K562 (cell line): ENCODE data around the gene SF3A2. TPM values are rescaled to one million over a fixed set of nuclear protein-coding genes. Genes with fewer than 3 reads are reported as not detected.
A peak's percentile ranks its signal among the peaks of the same experiment; 100 is the strongest.

Experiments used
- ASH1L ChIP-seq: fragments of 450-650 bp; IDR thresholded peaks from 2 replicates; pipeline ENCODE4 v1.6.1; 2018; ENCODE audit warnings: borderline replicate concordance, mild to moderate bottlenecking, low read depth; ENCODE audit not compliant: partially characterized antibody
- CBFB ChIP-seq: sonication (generic); formaldehyde crosslinking; IDR thresholded peaks from 2 replicates; pipeline ENCODE4 v1.4.0; 2020; ENCODE audit warnings: mild to moderate bottlenecking, missing genetic modification reagents
- CC2D1A ChIP-seq: fragments of 450-650 bp; IDR thresholded peaks from 2 replicates; pipeline ENCODE4 v1.6.1; 2017; ENCODE audit warnings: mild to moderate bottlenecking
- E2F1 ChIP-seq: sonication (generic); formaldehyde crosslinking; IDR thresholded peaks from 2 replicates; pipeline ENCODE4 v1.8.1; 2023; ENCODE audit warnings: mild to moderate bottlenecking, missing genetic modification reagents, moderate library complexity
- MCM2 ChIP-seq: fragments of 450-650 bp; IDR thresholded peaks from 2 replicates; pipeline ENCODE4 v1.6.1; 2017; ENCODE audit warnings: low read depth, mild to moderate bottlenecking
- NCOA4 ChIP-seq: fragments of 450-650 bp; IDR thresholded peaks from 2 replicates; pipeline ENCODE4 v1.6.1; 2018; ENCODE audit warnings: mild to moderate bottlenecking; ENCODE audit not compliant: partially characterized antibody
- NFATC3 ChIP-seq: fragments of 450-650 bp; IDR thresholded peaks from 2 replicates; pipeline ENCODE4 v1.6.1; 2017; ENCODE audit warnings: mild to moderate bottlenecking
- NR2C2 ChIP-seq, 2 experiments: fragments of 200-800 bp in 1 of 2; sonication (Bioruptor generic) in 1 of 2; sonication (generic) in 1 of 2; formaldehyde crosslinking in 1 of 2; IDR thresholded peaks; 2 replicates each; pipeline versions ENCODE4 v1.6.1 to v1.8.0; 2016 to 2022; ENCODE audit warnings: mild to moderate bottlenecking in 1 of 2, missing compliant biosample characterization in 1 of 2, missing genetic modification characterization in 1 of 2, missing genetic modification reagents in 1 of 2
- PHB ChIP-seq: fragments of 250-450 bp; sonication (Bioruptor Pico); IDR thresholded peaks from 2 replicates; pipeline ENCODE4 v1.5.0; 2021
- PML ChIP-seq: IDR thresholded peaks from 2 replicates; pipeline ENCODE4 v1.6.1; 2012; ENCODE audit warnings: low read length, inconsistent platforms
- POLR2AphosphoS2 ChIP-seq: IDR thresholded peaks from 2 replicates; pipeline ENCODE4 v1.6.1; 2012; ENCODE audit warnings: low read length, improper control_type of control experiment
- SAFB ChIP-seq: fragments of 200-400 bp; formaldehyde crosslinking; IDR thresholded peaks from 2 replicates; pipeline ENCODE4 v1.6.1; 2017; ENCODE audit warnings: low read depth, low read length, borderline replicate concordance
- SMAD4 ChIP-seq: fragments of 250-450 bp; sonication (Bioruptor Pico); conservative IDR thresholded peaks from 2 replicates; pipeline ENCODE4 v1.8.0; 2021; ENCODE audit warnings: inconsistent platforms, mild to moderate bottlenecking, moderate library complexity
- SNRNP70 ChIP-seq: fragments of 200-400 bp; formaldehyde crosslinking; optimal IDR thresholded peaks from 2 replicates; pipeline ENCODE3; 2017; ENCODE audit warnings: low read depth, low read length
- SRSF3 ChIP-seq: fragments of 200-400 bp; formaldehyde crosslinking; IDR thresholded peaks from 2 replicates; pipeline ENCODE4 v1.6.1; 2016; ENCODE audit warnings: mild to moderate bottlenecking, low read length, moderate library complexity; ENCODE audit not compliant: insufficient read depth
- ZFP1 ChIP-seq: fragments of 450-650 bp; formaldehyde crosslinking; IDR thresholded peaks from 2 replicates; pipeline ENCODE4 v1.4.0; 2020; ENCODE audit warnings: mild to moderate bottlenecking, mixed read lengths
- ZNF140 ChIP-seq: fragments of 250-450 bp; sonication (Bioruptor Pico); IDR thresholded peaks from 2 replicates; pipeline ENCODE4 v1.8.0; 2021; ENCODE audit warnings: moderate library complexity, mild to moderate bottlenecking, inconsistent platforms
- ZNF239 ChIP-seq: fragments of 250-450 bp; sonication (Bioruptor Pico); IDR thresholded peaks from 2 replicates; pipeline ENCODE4 v1.4.0; 2020; ENCODE audit warnings: mild to moderate bottlenecking
- ZNF436 ChIP-seq: fragments of 250-450, 450-650 bp; sonication (Bioruptor Pico); formaldehyde crosslinking; IDR thresholded peaks from 2 replicates; pipeline ENCODE4 v1.7.0; 2020; ENCODE audit warnings: mild to moderate bottlenecking
- ZNF444 ChIP-seq: fragments of 250-450 bp; sonication (Bioruptor Pico); IDR thresholded peaks from 2 replicates; pipeline ENCODE4 v1.4.0; 2020; ENCODE audit warnings: mild to moderate bottlenecking, moderate library complexity
- ZNF561 ChIP-seq: fragments of 450-650 bp; formaldehyde crosslinking; conservative IDR thresholded peaks from 2 replicates; pipeline ENCODE4 v1.4.0; 2020; ENCODE audit warnings: mild to moderate bottlenecking, moderate library complexity
- polyA plus RNA-seq, 8 experiments: library from polyadenylated mRNA; depleted of rRNA in 4 of 8; stranded (reverse) in 5 of 8; unstranded in 3 of 8; fragments of >200 nt; fragmentation: Nextera tagmentation in 2 of 8; fragmentation: Illumina TruSeq in 1 of 8; extraction: Ambion mirVana in 2 of 8; extraction: Trizol in 1 of 8; gene quantifications; 2 replicates each; pipeline versions ENCODE4 v1.2.1 to v1.2.3, GENCODE V29; 2011 to 2014; ENCODE audit warnings: inconsistent platforms in 1 of 8, missing spikeins in 1 of 8
- total RNA-seq, 7 experiments: library from RNA; depleted of rRNA in 6 of 7; stranded (reverse); fragments of >200 nt in 6 of 7; fragmentation: Illumina TruSeq in 2 of 7; extraction: Trizol in 2 of 7; gene quantifications; 2 replicates each; pipeline versions ENCODE4 v1.2.1 to v1.2.3, GENCODE V29; 2011 to 2021; ENCODE audit warnings: low replicate concordance in 1 of 7
- TF ChIP-seq, protein P1 (sequence below): fragments of 250-450 bp; sonication (Bioruptor Pico); IDR thresholded peaks from 2 replicates; pipeline ENCODE4 v1.8.0; 2022; ENCODE audit warnings: moderate library complexity, mild to moderate bottlenecking, inconsistent platforms
- TF ChIP-seq, protein P2 (sequence below): IDR thresholded peaks from 2 replicates; pipeline ENCODE4 v1.6.1; 2011; ENCODE audit not compliant: insufficient read length; ENCODE audit errors: extremely low read depth
- TF ChIP-seq, protein P3 (sequence below): sonication (generic); formaldehyde crosslinking; IDR thresholded peaks from 2 replicates; pipeline ENCODE4 v1.8.1; 2022; ENCODE audit warnings: missing genetic modification reagents
- TF ChIP-seq, protein P4 (sequence below): fragments of 250-450 bp; sonication (Bioruptor Pico); IDR thresholded peaks from 2 replicates; pipeline ENCODE4 v1.8.0; 2021; ENCODE audit warnings: borderline replicate concordance, mild to moderate bottlenecking, moderate library complexity; ENCODE audit not compliant: poor library complexity, severe bottlenecking

Gene SF3A2
- total and polyA plus RNA-seq, 9 of the 15 experiments (the other 6 are each of a cell fraction or from before 2014, with no cell fraction given): 0.17 to 194 (median 22.8) TPM

GRCh38 chr19:2269244-2270156 is 32.9 kb downstream of the SF3A2 start (continued):
- TF ChIP-seq ZFP1 (no peak), ZNF436 (CRISPR knock-in tag) (no peak), POLR2AphosphoS2 (peak; percentile 96; the same call in 1 of the 2 replicates), CC2D1A (no peak), PHB (0 out of 2 replicates have a peak, but pooled peaks have one; percentile 56), ASH1L (peak; percentile 67), SNRNP70 (no peak), NR2C2 (CRISPR knock-in tag; IDR thresholded peaks at IDR 0.05) (no peak), NR2C2 (tag; IDR thresholded peaks at IDR 0.05) (peak; percentile 46; the same call in 1 of the 2 replicates), NFATC3 (no peak), PML (peak; percentile 94), NCOA4 (no peak), MCM2 (no peak), ZNF239 (CRISPR knock-in tag) (no peak), ZNF561 (CRISPR knock-in tag) (no peak), E2F1 (peak; percentile 81), CBFB (CRISPR knock-in tag) (no peak), SRSF3 (no peak), SMAD4 (CRISPR knock-in tag) (peak; percentile 69), SAFB (no peak), ZNF444 (CRISPR knock-in tag) (no peak), ZNF140 (no peak)
- TF ChIP-seq, protein P1, sequence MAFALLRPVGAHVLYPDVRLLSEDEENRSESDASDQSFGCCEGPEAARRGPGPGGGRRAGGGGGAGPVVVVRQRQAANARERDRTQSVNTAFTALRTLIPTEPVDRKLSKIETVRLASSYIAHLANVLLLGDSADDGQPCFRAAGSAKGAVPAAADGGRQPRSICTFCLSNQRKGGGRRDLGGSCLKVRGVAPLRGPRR (CRISPR knock-in tag): no peak
- TF ChIP-seq, protein P2, sequence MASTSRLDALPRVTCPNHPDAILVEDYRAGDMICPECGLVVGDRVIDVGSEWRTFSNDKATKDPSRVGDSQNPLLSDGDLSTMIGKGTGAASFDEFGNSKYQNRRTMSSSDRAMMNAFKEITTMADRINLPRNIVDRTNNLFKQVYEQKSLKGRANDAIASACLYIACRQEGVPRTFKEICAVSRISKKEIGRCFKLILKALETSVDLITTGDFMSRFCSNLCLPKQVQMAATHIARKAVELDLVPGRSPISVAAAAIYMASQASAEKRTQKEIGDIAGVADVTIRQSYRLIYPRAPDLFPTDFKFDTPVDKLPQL: peak; percentile 98
- TF ChIP-seq, protein P3, sequence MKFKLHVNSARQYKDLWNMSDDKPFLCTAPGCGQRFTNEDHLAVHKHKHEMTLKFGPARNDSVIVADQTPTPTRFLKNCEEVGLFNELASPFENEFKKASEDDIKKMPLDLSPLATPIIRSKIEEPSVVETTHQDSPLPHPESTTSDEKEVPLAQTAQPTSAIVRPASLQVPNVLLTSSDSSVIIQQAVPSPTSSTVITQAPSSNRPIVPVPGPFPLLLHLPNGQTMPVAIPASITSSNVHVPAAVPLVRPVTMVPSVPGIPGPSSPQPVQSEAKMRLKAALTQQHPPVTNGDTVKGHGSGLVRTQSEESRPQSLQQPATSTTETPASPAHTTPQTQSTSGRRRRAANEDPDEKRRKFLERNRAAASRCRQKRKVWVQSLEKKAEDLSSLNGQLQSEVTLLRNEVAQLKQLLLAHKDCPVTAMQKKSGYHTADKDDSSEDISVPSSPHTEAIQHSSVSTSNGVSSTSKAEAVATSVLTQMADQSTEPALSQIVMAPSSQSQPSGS (CRISPR knock-in tag): no peak
- TF ChIP-seq, protein P4, sequence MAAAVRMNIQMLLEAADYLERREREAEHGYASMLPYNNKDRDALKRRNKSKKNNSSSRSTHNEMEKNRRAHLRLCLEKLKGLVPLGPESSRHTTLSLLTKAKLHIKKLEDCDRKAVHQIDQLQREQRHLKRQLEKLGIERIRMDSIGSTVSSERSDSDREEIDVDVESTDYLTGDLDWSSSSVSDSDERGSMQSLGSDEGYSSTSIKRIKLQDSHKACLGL (CRISPR knock-in tag): no peak
